Measurements from ENCODE around the gene MICU2. TPM values are rescaled to one million over a fixed set of nuclear protein-coding genes. Genes with fewer than 3 reads are reported as not detected.

MICU2 gene
- polyA plus RNA-seq, 1 experiment = 20.3 TPM

- ChIA-PET CTCF (no interaction called here), POLR2A (no interaction called here)
- H3K27me3 ChIP-seq (ENCODE audit: control insufficient read depth, insufficient read depth, low read length) = no peaks in the 10 kb centered on the region; the same call in 1 of the 2 replicates
- TF ChIP-seq, protein P1, sequence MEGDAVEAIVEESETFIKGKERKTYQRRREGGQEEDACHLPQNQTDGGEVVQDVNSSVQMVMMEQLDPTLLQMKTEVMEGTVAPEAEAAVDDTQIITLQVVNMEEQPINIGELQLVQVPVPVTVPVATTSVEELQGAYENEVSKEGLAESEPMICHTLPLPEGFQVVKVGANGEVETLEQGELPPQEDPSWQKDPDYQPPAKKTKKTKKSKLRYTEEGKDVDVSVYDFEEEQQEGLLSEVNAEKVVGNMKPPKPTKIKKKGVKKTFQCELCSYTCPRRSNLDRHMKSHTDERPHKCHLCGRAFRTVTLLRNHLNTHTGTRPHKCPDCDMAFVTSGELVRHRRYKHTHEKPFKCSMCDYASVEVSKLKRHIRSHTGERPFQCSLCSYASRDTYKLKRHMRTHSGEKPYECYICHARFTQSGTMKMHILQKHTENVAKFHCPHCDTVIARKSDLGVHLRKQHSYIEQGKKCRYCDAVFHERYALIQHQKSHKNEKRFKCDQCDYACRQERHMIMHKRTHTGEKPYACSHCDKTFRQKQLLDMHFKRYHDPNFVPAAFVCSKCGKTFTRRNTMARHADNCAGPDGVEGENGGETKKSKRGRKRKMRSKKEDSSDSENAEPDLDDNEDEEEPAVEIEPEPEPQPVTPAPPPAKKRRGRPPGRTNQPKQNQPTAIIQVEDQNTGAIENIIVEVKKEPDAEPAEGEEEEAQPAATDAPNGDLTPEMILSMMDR (IDR thresholded peaks at IDR 0.05; ENCODE audit: insufficient read depth, low read depth, low read length) = no peak
- DNase-seq (ENCODE audit: low read depth) = no peak
- H3K4me3 ChIP-seq (ENCODE audit: low read depth, low read length) = no peak overlapping the region
- H3K36me3 ChIP-seq (ENCODE audit: control insufficient read depth, insufficient read depth, low read length) = no peaks in the 10 kb centered on the region
Measured at GRCh38 chr13:21611385-21611784, 7.4 kb upstream of the MICU2 start.

- Histone ChIP-seq H3K4me3 (ENCODE audit: low read depth, low read length) (no peak overlapping the region), H3K27me3 (ENCODE audit: control insufficient read depth, insufficient read depth, low read length) (no peaks in the 10 kb centered on the region; the same call in 1 of the 2 replicates), H3K36me3 (ENCODE audit: control insufficient read depth, insufficient read depth, low read length) (no peaks in the 10 kb centered on the region)
- POLR2A ChIA-PET = no interaction called here
- TF ChIP-seq, protein P1 (IDR thresholded peaks at IDR 0.05; ENCODE audit: insufficient read depth, low read depth, low read length) = no peak
- no peak for DNase-seq (ENCODE audit: low read depth)
- CTCF ChIA-PET = no interaction called here
Measured at GRCh38 chr13:21610687-21611086, 6.7 kb upstream of the MICU2 start.

- no peaks in the 10 kb centered on the region for H3K36me3 ChIP-seq (ENCODE audit: control insufficient read depth, insufficient read depth, low read length)
- TF ChIP-seq, protein P1 (IDR thresholded peaks at IDR 0.05; ENCODE audit: insufficient read depth, low read depth, low read length) = no peak
- ChIA-PET CTCF (interaction anchor here (0.7 kb wide), 1 partner anchor 53 kb away, joined by 4 read pairs; no protein-coding TSS in a partner anchor), POLR2A (no interaction called here)
- H3K4me3 ChIP-seq (ENCODE audit: low read depth, low read length) = no peak overlapping the region
- H3K27me3 ChIP-seq (ENCODE audit: control insufficient read depth, insufficient read depth, low read length) = no peaks in the 10 kb centered on the region; the same call in 1 of the 2 replicates
- no peak for DNase-seq (ENCODE audit: low read depth)
Measured at GRCh38 chr13:21608961-21609360, 5.0 kb upstream of the MICU2 start.

GRCh38 chr13:21606796-21607195, 2.8 kb upstream of the MICU2 start:
- ChIA-PET POLR2A (no interaction called here), CTCF (no interaction called here)
- Histone ChIP-seq H3K4me3 (ENCODE audit: low read depth, low read length) (no peak overlapping the region), H3K36me3 (ENCODE audit: control insufficient read depth, insufficient read depth, low read length) (no peaks in the 10 kb centered on the region), H3K27me3 (ENCODE audit: control insufficient read depth, insufficient read depth, low read length) (no peaks in the 10 kb centered on the region; the same call in 1 of the 2 replicates)
- TF ChIP-seq, protein P1 (IDR thresholded peaks at IDR 0.05; ENCODE audit: insufficient read depth, low read depth, low read length) = no peak
- DNase-seq (ENCODE audit: low read depth) = no peak

- no peak for DNase-seq (ENCODE audit: low read depth)
- TF ChIP-seq, protein P1 (IDR thresholded peaks at IDR 0.05; ENCODE audit: insufficient read depth, low read depth, low read length) = no peak
- Histone ChIP-seq H3K27me3 (ENCODE audit: control insufficient read depth, insufficient read depth, low read length) (no peaks in the 10 kb centered on the region; the same call in 1 of the 2 replicates), H3K4me3 (ENCODE audit: low read depth, low read length) (no peak overlapping the region), H3K36me3 (ENCODE audit: control insufficient read depth, insufficient read depth, low read length) (no peaks in the 10 kb centered on the region; the same call in 1 of the 2 replicates)
- ChIA-PET POLR2A (no interaction called here), CTCF (no interaction called here)
Measured at GRCh38 chr13:21606251-21606650, 2.3 kb upstream of the MICU2 start.
